Measurements from ENCODE around the gene THRB.

THRB gene

GRCh38 chr3:24253336-24253735, 241.3 kb downstream of the THRB start:
- no peak overlapping the region for H3K9ac ChIP-seq (ENCODE audit: low read depth in 1 of 2, low read length in 2 of 2)
- H3K27ac ChIP-seq (ENCODE audit: low read depth, low read length): no peak overlapping the region
- no peaks in the 10 kb centered on the region for H3K9me3 ChIP-seq (ENCODE audit: control insufficient read depth in 1 of 2, low read length in 2 of 2)
- peaks cover 0 to 3% of the 10 kb centered on the region in 2 donors for H3K27me3 ChIP-seq (ENCODE audit: control insufficient read depth in 1 of 2, insufficient read depth in 2 of 2, low read length in 2 of 2)
- no peaks in the 10 kb centered on the region for H3K4me1 ChIP-seq (ENCODE audit: control insufficient read depth in 1 of 2, insufficient read depth in 2 of 2, low read length in 2 of 2)
- no peak overlapping the region for H3K4me3 ChIP-seq (ENCODE audit: low read depth in 1 of 2, low read length in 2 of 2)
- no peaks in the 10 kb centered on the region for H3K36me3 ChIP-seq (ENCODE audit: control insufficient read depth in 1 of 2, insufficient read depth in 2 of 2, low read length in 2 of 2)

- H3K36me3 ChIP-seq (ENCODE audit: control insufficient read depth in 1 of 2, insufficient read depth in 2 of 2, low read length in 2 of 2): no peaks in the 10 kb centered on the region
- H3K4me1 ChIP-seq (ENCODE audit: control insufficient read depth in 1 of 2, insufficient read depth in 2 of 2, low read length in 2 of 2): no peaks in the 10 kb centered on the region
- no peaks in the 10 kb centered on the region for H3K9me3 ChIP-seq (ENCODE audit: control insufficient read depth in 1 of 2, low read length in 2 of 2)
- peaks cover 0 to 3% of the 10 kb centered on the region in 2 donors for H3K27me3 ChIP-seq (ENCODE audit: control insufficient read depth in 1 of 2, insufficient read depth in 2 of 2, low read length in 2 of 2)
- no peak overlapping the region for H3K4me3 ChIP-seq (ENCODE audit: low read depth in 1 of 2, low read length in 2 of 2)
- H3K27ac ChIP-seq (ENCODE audit: low read depth, low read length): no peak overlapping the region
- H3K9ac ChIP-seq (ENCODE audit: low read depth in 1 of 2, low read length in 2 of 2): no peak overlapping the region
These were observed 245.1 kb downstream of the THRB start for GRCh38 chr3:24249523-24249922.

GRCh38 chr3:24245056-24245455, 249.6 kb downstream of the THRB start:
- Histone ChIP-seq H3K27me3 (ENCODE audit: control insufficient read depth in 1 of 2, insufficient read depth in 2 of 2, low read length in 2 of 2) (no peaks in the 10 kb centered on the region), H3K9me3 (ENCODE audit: control insufficient read depth in 1 of 2, low read length in 2 of 2) (no peaks in the 10 kb centered on the region), H3K36me3 (ENCODE audit: control insufficient read depth in 1 of 2, insufficient read depth in 2 of 2, low read length in 2 of 2) (no peaks in the 10 kb centered on the region), H3K27ac (ENCODE audit: low read depth, low read length) (no peak overlapping the region), H3K4me1 (ENCODE audit: control insufficient read depth in 1 of 2, insufficient read depth in 2 of 2, low read length in 2 of 2) (no peaks in the 10 kb centered on the region), H3K9ac (ENCODE audit: low read depth in 1 of 2, low read length in 2 of 2) (no peak overlapping the region), H3K4me3 (ENCODE audit: low read depth in 1 of 2, low read length in 2 of 2) (no peak overlapping the region)

- no peak overlapping the region for H3K9ac ChIP-seq (ENCODE audit: low read depth in 1 of 2, low read length in 2 of 2)
- H3K4me1 ChIP-seq (ENCODE audit: control insufficient read depth in 1 of 2, insufficient read depth in 2 of 2, low read length in 2 of 2): no peaks in the 10 kb centered on the region
- no peaks in the 10 kb centered on the region for H3K36me3 ChIP-seq (ENCODE audit: control insufficient read depth in 1 of 2, insufficient read depth in 2 of 2, low read length in 2 of 2)
- H3K27me3 ChIP-seq (ENCODE audit: control insufficient read depth in 1 of 2, insufficient read depth in 2 of 2, low read length in 2 of 2): no peaks in the 10 kb centered on the region
- no peaks in the 10 kb centered on the region for H3K9me3 ChIP-seq (ENCODE audit: control insufficient read depth in 1 of 2, low read length in 2 of 2)
- no peak overlapping the region for H3K4me3 ChIP-seq (ENCODE audit: low read depth in 1 of 2, low read length in 2 of 2)
- H3K27ac ChIP-seq (ENCODE audit: low read depth, low read length): no peak overlapping the region
These were observed 250.2 kb downstream of the THRB start for GRCh38 chr3:24244491-24244890.

GRCh38 chr3:24242012-24242698, 252.5 kb downstream of the THRB start:
- no peaks in the 10 kb centered on the region for H3K4me1 ChIP-seq (ENCODE audit: control insufficient read depth in 1 of 2, insufficient read depth in 2 of 2, low read length in 2 of 2)

GRCh38 chr3:24240306-24240705, 254.3 kb downstream of the THRB start:
- Histone ChIP-seq H3K4me3 (ENCODE audit: low read depth in 1 of 2, low read length in 2 of 2) (no peak overlapping the region), H3K27ac (ENCODE audit: low read depth, low read length) (no peak overlapping the region), H3K27me3 (ENCODE audit: control insufficient read depth in 1 of 2, insufficient read depth in 2 of 2, low read length in 2 of 2) (no peaks in the 10 kb centered on the region), H3K36me3 (ENCODE audit: control insufficient read depth in 1 of 2, insufficient read depth in 2 of 2, low read length in 2 of 2) (no peaks in the 10 kb centered on the region), H3K9ac (ENCODE audit: low read depth in 1 of 2, low read length in 2 of 2) (no peak overlapping the region), H3K9me3 (ENCODE audit: control insufficient read depth in 1 of 2, low read length in 2 of 2) (no peaks in the 10 kb centered on the region), H3K4me1 (ENCODE audit: control insufficient read depth in 1 of 2, insufficient read depth in 2 of 2, low read length in 2 of 2) (no peaks in the 10 kb centered on the region)

More at GRCh38 chr3:24242012-24242698, 252.5 kb downstream of the THRB start:
- Histone ChIP-seq H3K9me3 (ENCODE audit: control insufficient read depth in 1 of 2, low read length in 2 of 2) (no peaks in the 10 kb centered on the region), H3K36me3 (ENCODE audit: control insufficient read depth in 1 of 2, insufficient read depth in 2 of 2, low read length in 2 of 2) (no peaks in the 10 kb centered on the region), H3K27me3 (ENCODE audit: control insufficient read depth in 1 of 2, insufficient read depth in 2 of 2, low read length in 2 of 2) (no peaks in the 10 kb centered on the region), H3K27ac (ENCODE audit: low read depth, low read length) (no peak overlapping the region), H3K4me3 (ENCODE audit: low read depth in 1 of 2, low read length in 2 of 2) (no peak overlapping the region), H3K9ac (ENCODE audit: low read depth in 1 of 2, low read length in 2 of 2) (no peak overlapping the region)

- no peak overlapping the region for H3K4me3 ChIP-seq (ENCODE audit: low read depth in 1 of 2, low read length in 2 of 2)
- no peaks in the 10 kb centered on the region for H3K36me3 ChIP-seq (ENCODE audit: control insufficient read depth in 1 of 2, insufficient read depth in 2 of 2, low read length in 2 of 2)
- no peaks in the 10 kb centered on the region for H3K27me3 ChIP-seq (ENCODE audit: control insufficient read depth in 1 of 2, insufficient read depth in 2 of 2, low read length in 2 of 2)
- no peak overlapping the region for H3K27ac ChIP-seq (ENCODE audit: low read depth, low read length)
- H3K9me3 ChIP-seq (ENCODE audit: control insufficient read depth in 1 of 2, low read length in 2 of 2): no peaks in the 10 kb centered on the region
- H3K4me1 ChIP-seq (ENCODE audit: control insufficient read depth in 1 of 2, insufficient read depth in 2 of 2, low read length in 2 of 2): no peaks in the 10 kb centered on the region
- H3K9ac ChIP-seq (ENCODE audit: low read depth in 1 of 2, low read length in 2 of 2): no peak overlapping the region
These were observed 256.5 kb downstream of the THRB start for GRCh38 chr3:24237971-24238706.

- Histone ChIP-seq H3K9ac (ENCODE audit: low read depth in 1 of 2, low read length in 2 of 2) (no peak overlapping the region), H3K27ac (ENCODE audit: low read depth, low read length) (no peak overlapping the region), H3K4me1 (ENCODE audit: control insufficient read depth in 1 of 2, insufficient read depth in 2 of 2, low read length in 2 of 2) (no peaks in the 10 kb centered on the region), H3K9me3 (ENCODE audit: control insufficient read depth in 1 of 2, low read length in 2 of 2) (no peaks in the 10 kb centered on the region), H3K4me3 (ENCODE audit: low read depth in 1 of 2, low read length in 2 of 2) (no peak overlapping the region), H3K27me3 (ENCODE audit: control insufficient read depth in 1 of 2, insufficient read depth in 2 of 2, low read length in 2 of 2) (no peaks in the 10 kb centered on the region), H3K36me3 (ENCODE audit: control insufficient read depth in 1 of 2, insufficient read depth in 2 of 2, low read length in 2 of 2) (no peaks in the 10 kb centered on the region)
These were observed 259.5 kb downstream of the THRB start for GRCh38 chr3:24235121-24235520.

- Histone ChIP-seq H3K27ac (ENCODE audit: low read depth, low read length) (no peak overlapping the region), H3K9me3 (ENCODE audit: control insufficient read depth in 1 of 2, low read length in 2 of 2) (no peaks in the 10 kb centered on the region), H3K36me3 (ENCODE audit: control insufficient read depth in 1 of 2, insufficient read depth in 2 of 2, low read length in 2 of 2) (no peaks in the 10 kb centered on the region), H3K4me3 (ENCODE audit: low read depth in 1 of 2, low read length in 2 of 2) (no peak overlapping the region), H3K4me1 (ENCODE audit: control insufficient read depth in 1 of 2, insufficient read depth in 2 of 2, low read length in 2 of 2) (no peaks in the 10 kb centered on the region), H3K9ac (ENCODE audit: low read depth in 1 of 2, low read length in 2 of 2) (no peak overlapping the region), H3K27me3 (ENCODE audit: control insufficient read depth in 1 of 2, insufficient read depth in 2 of 2, low read length in 2 of 2) (no peaks in the 10 kb centered on the region)
These were observed 261.9 kb downstream of the THRB start for GRCh38 chr3:24232784-24233183.

GRCh38 chr3:24229468-24230221, 265.0 kb downstream of the THRB start:
- no peak overlapping the region for H3K27ac ChIP-seq (ENCODE audit: low read depth, low read length)
- H3K4me1 ChIP-seq (ENCODE audit: control insufficient read depth in 1 of 2, insufficient read depth in 2 of 2, low read length in 2 of 2): no peaks in the 10 kb centered on the region
- H3K4me3 ChIP-seq (ENCODE audit: low read depth in 1 of 2, low read length in 2 of 2): no peak overlapping the region
- no peaks in the 10 kb centered on the region for H3K9me3 ChIP-seq (ENCODE audit: control insufficient read depth in 1 of 2, low read length in 2 of 2)
- H3K36me3 ChIP-seq (ENCODE audit: control insufficient read depth in 1 of 2, insufficient read depth in 2 of 2, low read length in 2 of 2): no peaks in the 10 kb centered on the region
- no peak overlapping the region for H3K9ac ChIP-seq (ENCODE audit: low read depth in 1 of 2, low read length in 2 of 2)
- H3K27me3 ChIP-seq (ENCODE audit: control insufficient read depth in 1 of 2, insufficient read depth in 2 of 2, low read length in 2 of 2): no peaks in the 10 kb centered on the region
